AG04450 (cell line): ENCODE results near the gene UGT1A3. TPM values are rescaled to one million over a fixed set of nuclear protein-coding genes. Genes with fewer than 3 reads are reported as not detected.
A peak's percentile ranks its signal among the peaks of the same experiment; 100 is the strongest.

ENCODE experiments used
- CTCF ChIA-PET: fragments of 300-600, 350-600 bp; formaldehyde crosslinking; extraction: SDS; loops from one replicate; lab custom pipeline; 2022; ENCODE audit warnings: antibody characterized with exemption, inconsistent platforms; lab: Charles Lee
- POLR2A ChIA-PET: fragments of 350-600 bp; formaldehyde crosslinking; extraction: SDS; loops from one replicate; lab custom pipeline; 2021; ENCODE audit warnings: antibody characterized with exemption, inconsistent platforms; lab: Yijun Ruan, JAX
- DNase-seq: peaks from one replicate; pipeline ENCODE4 v3.0.0-alpha.2; 2011; ENCODE audit warnings: low read depth, low spot score
- H3K27ac ChIP-seq: one replicate; pipeline ENCODE4 v1.5.1; 2012; ENCODE audit warnings: low read depth, low read length, control low read depth
- H3K27me3 ChIP-seq: one replicate; pipeline ENCODE4 v1.6.0; 2012; ENCODE audit warnings: low read length; ENCODE audit not compliant: control insufficient read depth, insufficient read depth
- H3K4me3 ChIP-seq: 2 replicates; pipeline ENCODE4 v1.5.1; 2011; ENCODE audit warnings: mild to moderate bottlenecking, low read depth, low read length, control low read depth
- H3K9me3 ChIP-seq: 2 replicates; pipeline ENCODE4 v1.5.1; 2012; ENCODE audit warnings: low read length; ENCODE audit not compliant: control insufficient read depth, insufficient read depth
- polyA plus RNA-seq: library from polyadenylated mRNA; depleted of rRNA; stranded (reverse); fragments of >200 nt; gene quantifications from 2 replicates; pipeline ENCODE4 v1.2.3, GENCODE V29; 2011
- TF ChIP-seq, protein P1 (sequence below): IDR thresholded peaks from 2 replicates; pipeline ENCODE4 v1.5.1; 2011; ENCODE audit warnings: low read depth, low read length, control low read depth, inconsistent platforms

UGT1A3 gene
- polyA plus RNA-seq, 1 experiment = not detected

DNA sequence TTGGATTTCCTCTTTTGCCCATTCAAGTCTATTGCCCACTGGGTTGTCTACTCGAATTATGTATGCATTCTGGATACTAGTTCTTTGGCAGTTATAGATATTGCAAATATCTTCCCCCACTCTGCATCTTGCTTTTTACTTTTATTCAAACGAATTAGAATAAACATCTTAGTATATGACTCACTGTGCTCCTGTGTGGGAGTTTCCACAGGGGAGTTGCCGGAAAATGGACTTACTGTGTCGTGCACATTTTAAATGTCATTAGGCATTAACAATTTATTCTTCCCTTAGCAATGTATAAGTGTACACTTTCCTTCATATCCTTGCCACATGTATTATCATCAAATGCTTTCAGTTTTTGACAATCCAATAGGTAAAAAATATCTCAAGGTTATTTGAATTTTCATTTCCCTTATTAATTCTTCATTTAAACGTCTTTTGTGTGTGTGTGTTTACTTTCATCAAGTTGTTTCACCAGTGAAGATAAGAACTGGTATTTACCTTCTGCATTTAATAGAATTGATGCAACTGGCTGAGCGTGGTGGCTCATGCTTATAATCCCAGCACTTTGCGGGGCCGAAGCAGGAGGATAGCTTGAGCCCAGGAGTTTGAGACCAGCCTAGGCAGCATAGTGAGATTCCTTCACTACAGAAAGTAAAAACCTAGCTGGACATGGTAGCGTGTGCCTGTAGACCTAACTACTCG is 20.8 kb upstream of the UGT1A3 start:
- TF ChIP-seq, protein P1, sequence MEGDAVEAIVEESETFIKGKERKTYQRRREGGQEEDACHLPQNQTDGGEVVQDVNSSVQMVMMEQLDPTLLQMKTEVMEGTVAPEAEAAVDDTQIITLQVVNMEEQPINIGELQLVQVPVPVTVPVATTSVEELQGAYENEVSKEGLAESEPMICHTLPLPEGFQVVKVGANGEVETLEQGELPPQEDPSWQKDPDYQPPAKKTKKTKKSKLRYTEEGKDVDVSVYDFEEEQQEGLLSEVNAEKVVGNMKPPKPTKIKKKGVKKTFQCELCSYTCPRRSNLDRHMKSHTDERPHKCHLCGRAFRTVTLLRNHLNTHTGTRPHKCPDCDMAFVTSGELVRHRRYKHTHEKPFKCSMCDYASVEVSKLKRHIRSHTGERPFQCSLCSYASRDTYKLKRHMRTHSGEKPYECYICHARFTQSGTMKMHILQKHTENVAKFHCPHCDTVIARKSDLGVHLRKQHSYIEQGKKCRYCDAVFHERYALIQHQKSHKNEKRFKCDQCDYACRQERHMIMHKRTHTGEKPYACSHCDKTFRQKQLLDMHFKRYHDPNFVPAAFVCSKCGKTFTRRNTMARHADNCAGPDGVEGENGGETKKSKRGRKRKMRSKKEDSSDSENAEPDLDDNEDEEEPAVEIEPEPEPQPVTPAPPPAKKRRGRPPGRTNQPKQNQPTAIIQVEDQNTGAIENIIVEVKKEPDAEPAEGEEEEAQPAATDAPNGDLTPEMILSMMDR = no peak

DNA sequence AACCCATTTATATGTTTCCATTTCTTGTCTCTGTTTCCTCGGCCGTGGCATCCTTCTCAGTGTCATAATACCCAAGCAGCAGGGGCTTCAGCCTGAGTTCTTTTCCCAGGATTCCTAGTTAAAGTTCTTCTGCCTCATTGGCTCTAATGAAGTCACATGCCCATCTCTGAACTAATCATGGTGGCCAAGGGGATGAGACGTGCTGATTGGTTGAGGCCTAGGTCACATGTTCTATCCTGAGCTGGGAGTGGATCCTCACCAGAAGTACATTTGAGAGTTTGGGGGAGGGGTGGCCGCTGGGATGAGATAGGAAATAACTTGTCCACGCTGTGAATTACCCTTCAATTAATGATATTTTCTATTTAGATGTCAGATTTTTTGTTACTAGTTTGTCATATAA is 19.9 kb upstream of the UGT1A3 start:
- TF ChIP-seq, protein P1 = no peak
- no peak overlapping the region for H3K27ac ChIP-seq
- 0 out of 2 replicates have a peak, but pooled peaks cover under 1% of the 10 kb centered on the region for H3K9me3 ChIP-seq
- no peak for DNase-seq
- H3K4me3 ChIP-seq = no peak overlapping the region
- POLR2A ChIA-PET = no interaction called here
- CTCF ChIA-PET = interaction anchor here (0.5 to 0.7 kb wide), 2 partner anchors 169 to 261 kb away, joined by 3 to 5 read pairs; no protein-coding TSS in a partner anchor
- no peaks in the 10 kb centered on the region for H3K27me3 ChIP-seq

More for the DNA sequence above, 20.8 kb upstream of the UGT1A3 start:
- ChIA-PET POLR2A (no interaction called here), CTCF (interaction anchor here (0.7 kb wide), 1 partner anchor 260 kb away, joined by 3 read pairs; no protein-coding TSS in a partner anchor)
- no peak for DNase-seq
- no peak overlapping the region for H3K27ac ChIP-seq
- H3K4me3 ChIP-seq = no peak overlapping the region
- no peaks in the 10 kb centered on the region for H3K27me3 ChIP-seq
- H3K9me3 ChIP-seq = 0 out of 2 replicates have a peak, but pooled peaks cover 3% of the 10 kb centered on the region

DNA sequence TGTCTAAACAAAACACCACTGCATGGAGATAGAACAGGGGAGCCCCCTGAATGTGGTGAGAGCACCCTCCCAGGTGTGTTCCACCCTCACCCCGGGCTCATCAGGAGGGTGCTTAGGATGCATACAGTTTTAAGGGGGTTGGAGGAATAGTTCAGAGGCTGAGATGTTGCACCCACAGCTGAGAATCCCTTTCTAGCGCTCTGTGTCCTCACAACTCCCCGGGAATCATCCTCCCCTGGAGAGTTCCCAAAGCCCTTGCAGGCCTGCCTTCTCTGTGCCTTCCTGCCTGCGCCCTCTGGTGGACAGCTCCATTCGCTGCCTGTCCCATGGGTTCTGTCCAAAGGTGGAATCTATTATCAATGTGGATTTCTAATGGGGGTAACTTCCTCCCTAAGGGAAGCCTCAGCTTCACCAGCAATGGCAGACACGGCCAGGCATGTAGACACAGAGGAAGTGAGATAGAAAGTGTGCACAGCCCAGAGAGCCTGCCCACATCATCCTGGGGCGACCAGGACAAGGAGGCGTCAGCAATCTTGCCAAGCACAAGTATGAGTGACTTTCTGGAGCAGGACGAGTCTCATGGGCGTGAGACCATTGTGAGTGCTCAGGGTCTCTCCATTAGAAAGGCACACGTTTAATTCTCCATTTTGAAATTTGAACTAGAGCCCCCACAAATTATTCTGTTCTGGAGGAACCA is 17.4 kb upstream of the UGT1A3 start:
- POLR2A ChIA-PET = interaction anchor here (0.7 kb wide), 1 partner anchor 50 kb away, joined by 3 read pairs; no protein-coding TSS in a partner anchor
- Histone ChIP-seq H3K4me3 (no peak overlapping the region), H3K27ac (no peak overlapping the region), H3K27me3 (no peaks in the 10 kb centered on the region), H3K9me3 (no peaks in the 10 kb centered on the region)
- TF ChIP-seq, protein P1 = peak; percentile 97
- CTCF ChIA-PET = interaction anchor here (0.8 to 2.9 kb wide), 11 partner anchors 10 to 1786 kb away, joined by 3 to 25 read pairs (median 4); no protein-coding TSS in a partner anchor
- peak; percentile 53 for DNase-seq

DNA sequence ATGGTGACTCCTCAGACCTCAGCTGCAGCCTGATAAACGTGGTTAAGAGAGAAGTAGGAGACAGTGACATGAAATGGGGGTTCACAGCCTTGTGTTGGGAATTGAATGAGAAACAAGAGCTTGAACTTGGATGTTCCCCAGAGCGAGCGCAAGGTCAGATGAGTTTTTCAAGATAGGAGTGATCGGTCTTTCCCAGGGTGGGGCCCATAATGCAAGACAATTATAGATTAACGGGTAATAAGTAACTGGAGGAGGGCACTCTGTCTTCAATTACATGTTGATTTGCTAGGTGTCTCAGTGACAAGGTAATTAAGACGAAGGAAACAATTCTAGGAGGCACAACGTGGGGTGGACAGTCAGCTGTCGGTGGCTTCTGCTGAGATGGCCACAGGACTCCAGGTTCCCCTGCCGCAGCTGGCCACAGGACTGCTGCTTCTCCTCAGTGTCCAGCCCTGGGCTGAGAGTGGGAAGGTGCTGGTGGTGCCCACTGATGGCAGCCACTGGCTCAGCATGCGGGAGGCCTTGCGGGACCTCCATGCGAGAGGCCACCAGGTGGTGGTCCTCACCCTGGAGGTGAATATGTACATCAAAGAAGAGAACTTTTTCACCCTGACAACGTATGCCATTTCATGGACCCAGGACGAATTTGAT is 16.1 kb upstream of the UGT1A3 start, which contains the start of gene UGT1A5:
Gene UGT1A5 (plus strand): TSS at position 297 of the 651 bp plus-strand sequence. CDS start 85 bp downstream, at position 382.
- Histone ChIP-seq H3K27ac (no peak within 1 kb of the TSS), H3K9me3 (no peaks in the 10 kb centered on the region), H3K27me3 (peaks cover 6% of the 10 kb centered on the region), H3K4me3 (no peak within 1 kb of the TSS)
- no peak for DNase-seq
- TF ChIP-seq, protein P1 = no peak
- ChIA-PET POLR2A (no interaction called here), CTCF (interaction anchor here (0.7 to 2.9 kb wide), 7 partner anchors 23 to 1784 kb away, joined by 3 to 25 read pairs (median 3); no protein-coding TSS in a partner anchor)
